SU-DHL-6 (cell line): ENCODE data around the gene PKN2.

Experiments
- H2AFZ ChIP-seq: fragments of 200-600 bp; sonication (generic); 2 replicates; pipeline ENCODE4 v1.6.1; 2014; ENCODE audit warnings: low read depth, mild to moderate bottlenecking, moderate library complexity, mixed read lengths, antibody characterized with exemption, low read length; ENCODE audit not compliant: severe bottlenecking
- H3F3A ChIP-seq: fragments of 200-600 bp; shearing (Covaris generic); 2 replicates; pipeline ENCODE4 v1.6.0; 2016; ENCODE audit warnings: antibody characterized with exemption, mild to moderate bottlenecking; ENCODE audit not compliant: insufficient read depth
- H3K27ac ChIP-seq: fragments of 200-600 bp; sonication (generic); 2 replicates; pipeline ENCODE4 v1.5.1; 2016; ENCODE audit warnings: low read depth, mild to moderate bottlenecking, low read length, moderate library complexity, mixed read lengths
- H3K27me3 ChIP-seq: fragments of 200-600 bp; sonication (generic), shearing (Covaris generic); 2 replicates; pipeline ENCODE4 v1.6.0; 2014; ENCODE audit warnings: mild to moderate bottlenecking, low read length
- H3K36me3 ChIP-seq: fragments of 200-600 bp; sonication (generic); 2 replicates; pipeline ENCODE4 v1.6.1; 2014; ENCODE audit warnings: mild to moderate bottlenecking, low read length, mixed read lengths
- H3K4me2 ChIP-seq: fragments of 300-600, 200-600 bp; shearing (Covaris generic), sonication (generic); 2 replicates; pipeline ENCODE4 v1.6.0; 2014; ENCODE audit warnings: low read length, low read depth, mild to moderate bottlenecking; ENCODE audit not compliant: poor library complexity, severe bottlenecking
- H3K4me3 ChIP-seq: fragments of 200-600 bp; sonication (generic); 2 replicates; pipeline ENCODE4 v1.5.1; 2014; ENCODE audit warnings: antibody characterized with exemption, low read length, mild to moderate bottlenecking, mixed read lengths; ENCODE audit not compliant: insufficient read depth, poor library complexity, severe bottlenecking
- H3K79me2 ChIP-seq: fragments of 200-600 bp; sonication (generic); 2 replicates; pipeline ENCODE4 v1.6.1; 2014; ENCODE audit warnings: mild to moderate bottlenecking, low read length, moderate library complexity; ENCODE audit not compliant: insufficient read depth
- H3K9ac ChIP-seq: fragments of 200-600 bp; sonication (generic); 2 replicates; pipeline ENCODE4 v1.7.0; 2014; ENCODE audit warnings: mild to moderate bottlenecking, low read length
- H3K9me2 ChIP-seq: fragments of 200-600 bp; sonication (generic); replicated peaks from 2 replicates; pipeline ENCODE4 v1.6.1; 2014; ENCODE audit warnings: low read length; ENCODE audit not compliant: insufficient read depth
- H3K9me3 ChIP-seq: fragments of 200-600 bp; sonication (generic); 2 replicates; pipeline ENCODE4 v1.6.1; 2014; ENCODE audit warnings: low read length, mixed read lengths; ENCODE audit not compliant: insufficient read depth
- H4K20me1 ChIP-seq: fragments of 200-600 bp; sonication (generic); 2 replicates; pipeline ENCODE4 v1.6.1; 2014; ENCODE audit warnings: low read depth, mild to moderate bottlenecking, antibody characterized with exemption, low read length, moderate library complexity, mixed read lengths
- EZH2phosphoT487 ChIP-seq: fragments of 200-600 bp; sonication (generic), shearing (Covaris generic); conservative IDR thresholded peaks from 2 replicates; pipeline ENCODE4 v1.6.1; 2018; ENCODE audit warnings: mild to moderate bottlenecking, antibody characterized with exemption, low read length, moderate library complexity, mixed read lengths
- TF ChIP-seq, protein P1 (sequence below): fragments of 200-600 bp; sonication (generic); IDR thresholded peaks from one replicate; pipeline ENCODE4 v1.5.1; 2017; ENCODE audit warnings: antibody characterized with exemption, mild to moderate bottlenecking, low read length, moderate library complexity; ENCODE audit not compliant: insufficient read depth, poor library complexity, severe bottlenecking

The PKN2 gene

DNA sequence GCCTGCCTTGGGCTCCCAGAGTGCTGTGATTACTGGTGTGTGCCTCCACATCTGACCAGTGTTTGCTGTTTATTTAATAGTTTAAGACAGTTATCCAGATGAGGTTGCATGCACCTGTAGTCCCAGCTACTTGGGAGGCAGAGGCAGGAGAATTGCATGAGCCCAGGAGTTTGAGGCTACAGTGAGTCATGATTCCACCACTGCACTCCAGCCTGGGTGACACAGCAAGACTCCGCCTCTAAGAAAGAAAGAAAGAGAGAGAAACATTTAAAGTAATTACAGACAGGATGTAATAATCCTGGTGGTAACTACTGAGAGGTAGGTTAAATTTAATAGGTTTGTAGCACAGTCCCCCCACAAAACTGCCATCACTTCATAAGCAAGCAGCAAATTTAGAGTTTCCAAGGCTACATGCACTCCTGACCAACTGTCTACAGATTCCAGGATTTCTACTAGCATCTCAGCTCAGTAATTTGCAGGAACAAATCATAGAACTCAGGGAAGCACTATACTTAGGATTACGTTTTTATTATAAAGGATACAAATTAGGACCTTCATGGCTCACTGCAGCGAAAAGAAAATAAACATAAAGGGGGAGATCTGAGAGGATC, 89.6 kb downstream of the PKN2 start:
- H3F3A ChIP-seq, result no peaks in the 10 kb centered on the region; the same call in 1 of the 2 replicates
- no peak overlapping the region for H3K27ac ChIP-seq
- H3K4me3 ChIP-seq, result no peak overlapping the region
- 0 out of 2 replicates have a peak, but pooled peaks cover 5% of the 10 kb centered on the region for H3K79me2 ChIP-seq
- no peaks in the 10 kb centered on the region for H3K9me3 ChIP-seq
- no peaks in the 10 kb centered on the region for H4K20me1 ChIP-seq
- TF ChIP-seq, protein P1, sequence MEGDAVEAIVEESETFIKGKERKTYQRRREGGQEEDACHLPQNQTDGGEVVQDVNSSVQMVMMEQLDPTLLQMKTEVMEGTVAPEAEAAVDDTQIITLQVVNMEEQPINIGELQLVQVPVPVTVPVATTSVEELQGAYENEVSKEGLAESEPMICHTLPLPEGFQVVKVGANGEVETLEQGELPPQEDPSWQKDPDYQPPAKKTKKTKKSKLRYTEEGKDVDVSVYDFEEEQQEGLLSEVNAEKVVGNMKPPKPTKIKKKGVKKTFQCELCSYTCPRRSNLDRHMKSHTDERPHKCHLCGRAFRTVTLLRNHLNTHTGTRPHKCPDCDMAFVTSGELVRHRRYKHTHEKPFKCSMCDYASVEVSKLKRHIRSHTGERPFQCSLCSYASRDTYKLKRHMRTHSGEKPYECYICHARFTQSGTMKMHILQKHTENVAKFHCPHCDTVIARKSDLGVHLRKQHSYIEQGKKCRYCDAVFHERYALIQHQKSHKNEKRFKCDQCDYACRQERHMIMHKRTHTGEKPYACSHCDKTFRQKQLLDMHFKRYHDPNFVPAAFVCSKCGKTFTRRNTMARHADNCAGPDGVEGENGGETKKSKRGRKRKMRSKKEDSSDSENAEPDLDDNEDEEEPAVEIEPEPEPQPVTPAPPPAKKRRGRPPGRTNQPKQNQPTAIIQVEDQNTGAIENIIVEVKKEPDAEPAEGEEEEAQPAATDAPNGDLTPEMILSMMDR, result no peak
- no peak for TF ChIP-seq EZH2phosphoT487
- H3K27me3 ChIP-seq, result no peaks in the 10 kb centered on the region
- H3K36me3 ChIP-seq, result peaks cover 26% of the 10 kb centered on the region
- H3K9ac ChIP-seq, result no peak overlapping the region
- H3K9me2 ChIP-seq, result no peaks in the 10 kb centered on the region
- no peak overlapping the region for H3K4me2 ChIP-seq
- no peak overlapping the region for H2AFZ ChIP-seq

DNA sequence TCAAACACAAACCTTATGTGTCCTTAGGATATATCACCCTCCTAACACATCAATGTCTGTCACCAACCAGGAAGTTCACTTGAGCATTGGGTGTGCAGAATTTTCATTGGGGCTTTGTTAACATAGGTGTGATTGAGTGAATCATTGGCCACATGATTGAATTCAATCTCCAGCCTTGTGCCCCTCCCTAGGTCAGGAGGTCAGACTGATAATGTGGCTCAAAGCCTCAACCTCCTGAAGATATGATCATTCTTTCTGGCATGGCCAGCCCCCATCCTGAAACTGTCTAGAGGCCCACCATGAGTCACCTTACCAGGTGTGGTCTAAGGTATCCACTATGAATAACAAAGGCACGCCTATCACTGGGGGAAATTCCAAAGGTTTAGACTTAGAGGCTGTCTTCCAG, 90.1 kb downstream of the PKN2 start:
- TF ChIP-seq EZH2phosphoT487, result no peak
- TF ChIP-seq, protein P1, result no peak
- H3F3A ChIP-seq, result no peaks in the 10 kb centered on the region; the same call in 1 of the 2 replicates
- H3K4me3 ChIP-seq, result no peak overlapping the region
- H4K20me1 ChIP-seq, result no peaks in the 10 kb centered on the region
- no peak overlapping the region for H2AFZ ChIP-seq
- H3K9me3 ChIP-seq, result no peaks in the 10 kb centered on the region
- peaks cover 26% of the 10 kb centered on the region for H3K36me3 ChIP-seq
- no peak overlapping the region for H3K27ac ChIP-seq
- H3K9me2 ChIP-seq, result no peaks in the 10 kb centered on the region
- no peaks in the 10 kb centered on the region for H3K27me3 ChIP-seq
- H3K4me2 ChIP-seq, result no peak overlapping the region
- 0 out of 2 replicates have a peak, but pooled peaks cover under 1% of the 10 kb centered on the region for H3K79me2 ChIP-seq
- no peak overlapping the region for H3K9ac ChIP-seq

DNA sequence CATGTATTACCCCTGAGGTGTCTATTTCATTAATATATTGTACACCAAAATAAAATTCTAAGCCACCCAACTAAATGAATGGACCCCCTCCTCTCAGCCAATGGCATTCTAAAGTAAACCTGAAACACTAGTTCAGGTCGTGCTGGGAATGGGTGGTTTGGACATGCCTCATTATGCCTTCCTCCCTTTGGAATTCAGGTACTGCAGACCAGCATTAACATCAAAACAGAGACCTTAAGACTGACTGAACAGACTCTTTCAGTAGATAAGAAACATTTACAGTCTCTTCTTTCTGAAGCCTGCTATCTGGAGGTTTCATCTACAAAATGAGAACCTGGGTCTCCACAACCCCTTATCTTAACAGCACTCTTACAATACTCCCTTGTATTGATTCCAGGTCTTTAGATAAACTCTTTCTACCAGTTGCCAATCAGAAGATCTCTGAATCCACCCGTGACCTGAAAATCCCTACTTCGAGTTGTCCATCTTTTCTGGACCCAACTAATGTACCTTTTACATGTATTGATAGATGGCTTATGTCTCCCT, 93.6 kb downstream of the PKN2 start:
- Histone ChIP-seq H3K9ac (no peak overlapping the region), H4K20me1 (no peaks in the 10 kb centered on the region), H3K4me3 (no peak overlapping the region), H3K9me2 (no peaks in the 10 kb centered on the region), H3F3A (no peaks in the 10 kb centered on the region; the same call in 1 of the 2 replicates), H2AFZ (no peak overlapping the region), H3K36me3 (peaks cover 20% of the 10 kb centered on the region), H3K9me3 (no peaks in the 10 kb centered on the region), H3K79me2 (no peaks in the 10 kb centered on the region), H3K4me2 (no peak overlapping the region), H3K27ac (no peak overlapping the region), H3K27me3 (no peaks in the 10 kb centered on the region)
- no peak for TF ChIP-seq EZH2phosphoT487
- TF ChIP-seq, protein P1, result no peak
